T-helper 9 cell (primary cell): ENCODE results near the gene LCN15.
"Not testable (repeated sequence)": the region's sequence is repeated elsewhere in the genome, so short reads cannot be mapped to it uniquely, and the experiment has no call there.

Experiments
- DNase-seq: peaks from one replicate; pipeline ENCODE4 v3.0.0-alpha.2; 2020
- total RNA-seq, 2 donors: gene quantifications; one replicate each; lab custom pipeline; 2026; lab: John Stamatoyannopoulos, UW

Gene LCN15, protein sequence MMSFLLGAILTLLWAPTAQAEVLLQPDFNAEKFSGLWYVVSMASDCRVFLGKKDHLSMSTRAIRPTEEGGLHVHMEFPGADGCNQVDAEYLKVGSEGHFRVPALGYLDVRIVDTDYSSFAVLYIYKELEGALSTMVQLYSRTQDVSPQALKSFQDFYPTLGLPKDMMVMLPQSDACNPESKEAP
- 0 reads per million in 2 donors for total RNA-seq

GRCh38 chr9:136764301-136764891, at the start of gene LCN15:
LCN15 (minus strand) TSS chr9:136764518; CDS start chr9:136764488, 30 bp downstream.
- DNase-seq, result no peak

DNA sequence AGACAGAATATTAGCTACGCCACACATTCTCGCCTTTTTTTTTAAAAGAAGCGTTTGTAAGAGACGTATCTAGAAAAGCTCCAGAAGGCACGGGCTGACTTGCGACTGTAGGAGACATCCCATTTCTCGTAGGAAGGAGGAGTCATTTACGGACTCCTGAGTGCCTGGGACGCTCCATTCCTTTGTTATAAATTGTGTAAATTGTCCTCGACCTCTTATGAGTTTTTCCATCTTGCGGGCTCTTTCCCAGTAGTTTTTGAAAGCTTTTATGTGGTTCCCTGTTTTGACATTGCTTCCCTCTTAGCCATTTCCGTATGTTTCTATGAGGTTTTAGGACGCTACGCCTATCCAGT, 44.5 kb upstream of the LCN15 start:
- DNase-seq, result no peak

DNA sequence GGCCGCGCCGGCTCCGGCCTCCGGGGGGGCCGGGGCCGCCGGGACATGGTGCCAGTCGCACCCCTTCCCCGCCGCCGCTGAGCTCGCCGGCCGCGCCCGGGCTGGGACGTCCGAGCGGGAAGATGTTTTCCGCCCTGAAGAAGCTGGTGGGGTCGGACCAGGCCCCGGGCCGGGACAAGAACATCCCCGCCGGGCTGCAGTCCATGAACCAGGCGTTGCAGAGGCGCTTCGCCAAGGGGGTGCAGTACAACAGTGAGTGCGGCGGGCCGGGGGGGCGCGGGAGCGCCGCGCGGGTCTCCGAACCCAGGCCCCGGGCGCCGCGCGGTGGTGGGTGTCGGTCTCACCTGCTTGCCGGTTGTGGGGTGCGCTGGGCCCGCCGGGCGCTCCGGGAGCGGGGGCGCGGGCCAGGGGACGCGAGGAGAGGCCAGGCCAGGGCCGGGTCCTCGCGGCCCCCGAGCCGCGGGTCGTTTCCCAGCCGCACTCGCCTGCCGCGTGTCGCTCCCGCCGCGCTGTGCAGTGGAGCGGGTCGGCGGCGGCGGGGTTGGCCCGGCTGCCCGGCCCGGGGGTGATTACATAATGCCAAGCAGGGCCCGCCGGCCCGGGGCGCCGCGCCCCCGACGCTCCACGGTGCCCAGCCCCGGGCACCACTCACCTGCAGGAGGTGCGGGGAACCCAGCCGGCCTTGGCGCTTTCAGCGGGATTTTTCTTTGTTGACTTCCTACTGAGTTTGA, 43.9 kb upstream of the LCN15 start:
- peak; percentile 38 for DNase-seq

- DNase-seq, result peak; percentile 72
Measured at GRCh38 chr9:136807281-136808074, 43.2 kb upstream of the LCN15 start, which contains the start of gene RABL6. RABL6 (plus strand) TSS chr9:136807948; CDS start chr9:136808197, 249 bp downstream.

GRCh38 chr9:136806631-136807201, 42.4 kb upstream of the LCN15 start:
- no peak for DNase-seq

DNA sequence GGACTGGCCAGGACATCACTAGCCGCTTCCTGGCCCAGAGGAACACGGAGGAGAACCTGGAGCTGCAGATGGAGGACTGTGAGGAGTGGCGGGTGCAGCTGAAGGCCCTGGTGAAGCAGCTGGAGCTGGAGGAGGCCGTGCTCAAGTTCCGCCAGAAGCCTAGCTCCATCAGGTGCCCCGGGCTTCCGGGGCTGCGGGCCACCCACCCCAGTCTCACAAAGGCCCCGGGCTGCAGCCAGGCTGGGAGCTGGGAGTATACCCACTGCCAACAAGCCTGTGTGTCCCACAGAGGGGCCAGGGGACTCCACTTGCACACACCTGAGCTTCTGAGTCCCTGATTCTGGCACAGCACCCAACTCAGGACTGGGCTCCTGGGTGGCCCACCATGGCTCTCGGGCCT, 41.7 kb upstream of the LCN15 start:
- DNase-seq, result no peak

DNA sequence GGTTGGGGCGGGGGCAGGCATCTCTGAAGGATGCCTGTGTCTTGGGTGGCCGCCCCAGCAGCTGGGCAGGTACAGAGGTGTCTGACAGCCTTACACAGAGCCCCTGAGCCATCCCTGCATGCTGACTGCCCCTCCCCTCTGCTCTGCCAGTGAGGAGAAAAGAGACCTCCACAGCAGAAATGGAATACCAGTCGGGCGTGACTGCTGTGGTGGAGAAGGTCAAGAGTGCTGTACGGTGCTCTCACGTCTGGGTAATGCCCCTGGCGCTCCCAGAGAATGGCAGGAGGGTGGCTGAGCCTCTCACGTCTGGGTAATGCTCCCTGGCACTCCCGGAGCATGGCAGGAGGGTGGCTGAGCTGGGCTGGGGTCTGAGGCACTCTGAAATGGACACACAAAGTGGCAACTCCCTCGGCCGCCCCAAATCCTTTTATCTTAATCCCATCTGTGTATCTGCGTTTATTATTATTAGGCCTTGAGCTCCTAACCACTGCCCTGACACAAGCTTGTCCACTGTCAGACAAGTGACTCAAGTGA, 41.0 kb upstream of the LCN15 start:
- DNase-seq, result no peak

- DNase-seq, result no peak
Measured at GRCh38 chr9:136804509-136805206, 40.3 kb upstream of the LCN15 start.

DNA sequence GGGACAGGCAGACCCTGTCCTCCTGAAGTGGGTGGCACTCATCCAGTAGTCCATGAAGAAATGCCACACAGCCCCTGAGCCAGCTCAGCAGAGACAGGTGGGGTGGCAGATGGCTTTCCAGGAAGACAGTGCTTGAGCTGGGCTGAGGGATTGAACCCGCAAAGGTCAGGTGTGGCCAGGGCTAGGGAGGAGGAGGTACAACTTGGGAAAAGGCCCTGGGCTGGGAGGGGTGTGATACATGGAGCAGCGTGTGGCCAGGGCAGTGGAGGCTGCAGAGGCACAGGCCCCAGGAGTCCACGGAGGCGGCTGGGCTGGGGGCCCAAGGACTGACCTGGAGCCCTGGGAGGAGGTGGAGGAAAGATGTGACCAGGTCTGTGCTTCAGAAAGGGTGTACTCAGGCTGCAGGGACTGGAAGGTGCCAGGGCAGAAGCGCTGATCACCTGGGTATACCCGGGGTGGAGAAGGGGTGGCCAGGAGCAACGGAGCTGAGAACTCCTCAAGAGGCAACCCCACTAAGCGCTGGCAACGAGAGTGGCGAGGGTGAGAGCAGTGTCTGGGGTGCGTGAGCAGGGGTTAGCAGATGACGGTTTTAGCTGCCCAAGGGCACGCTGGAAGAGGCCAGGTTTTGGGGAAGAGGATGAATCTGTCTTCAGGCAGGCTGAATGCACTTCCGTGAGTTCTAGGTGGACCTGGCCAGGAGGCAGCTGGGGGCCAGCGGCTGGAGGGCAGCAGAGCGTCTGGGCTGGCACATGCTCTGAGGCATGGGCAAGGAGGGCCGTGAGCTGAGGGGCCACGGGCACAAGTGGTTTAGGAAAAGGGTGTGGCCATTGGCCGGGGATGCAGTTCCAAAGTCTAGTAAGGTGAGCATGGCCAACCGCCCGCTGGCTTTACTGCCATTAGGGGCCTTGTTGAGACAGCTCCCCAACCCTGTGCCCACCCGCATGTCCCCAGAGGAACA, 39.5 kb upstream of the LCN15 start:
- DNase-seq, result no peak

DNA sequence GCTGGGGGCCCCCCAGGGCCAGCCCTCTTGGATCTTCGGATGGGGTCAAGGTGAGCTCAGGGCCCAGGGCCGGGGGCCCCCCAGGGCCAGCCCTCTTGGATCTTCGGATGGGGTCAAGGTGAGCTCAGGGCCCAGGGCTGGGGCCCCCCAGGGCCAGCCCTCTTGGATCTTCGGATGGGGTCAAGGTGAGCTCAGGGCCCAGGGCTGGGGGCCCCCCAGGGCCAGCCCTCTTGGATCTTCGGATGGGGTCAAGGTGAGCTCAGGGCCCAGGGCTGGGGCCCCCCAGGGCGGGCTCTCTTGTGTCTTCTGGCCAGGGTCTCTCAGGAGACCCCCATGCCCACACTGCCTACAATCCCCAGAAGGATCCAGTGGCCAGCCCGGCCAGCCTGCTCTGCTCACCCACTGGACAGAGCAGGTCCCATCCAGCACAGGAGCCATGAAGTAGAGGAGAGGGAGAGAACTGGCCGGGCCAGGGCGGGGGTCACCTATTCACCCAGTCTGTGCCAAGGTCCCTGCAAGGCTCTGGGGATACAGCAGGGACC, 38.8 kb upstream of the LCN15 start:
- not testable (repeated sequence) for DNase-seq

DNA sequence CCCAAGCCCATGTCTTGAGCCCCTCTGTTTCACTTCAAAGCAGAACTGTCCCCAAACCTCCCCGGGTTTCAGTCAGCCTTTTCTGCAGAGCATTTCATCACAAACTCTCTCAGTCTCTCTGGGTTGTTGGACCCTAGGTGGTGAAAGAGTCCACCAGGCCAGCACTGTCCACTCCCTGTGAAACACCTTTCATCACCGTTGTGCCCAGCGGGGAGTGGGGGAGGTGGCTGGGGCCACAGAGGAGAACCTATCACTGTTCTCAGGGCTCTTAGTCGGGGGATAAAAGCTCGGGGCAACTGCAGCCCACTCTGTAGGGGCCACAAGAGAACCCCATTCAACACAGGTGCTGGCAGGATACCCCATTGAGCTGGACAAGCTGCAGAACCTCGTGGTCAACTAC, 38.0 kb upstream of the LCN15 start:
- DNase-seq, result no peak

DNA sequence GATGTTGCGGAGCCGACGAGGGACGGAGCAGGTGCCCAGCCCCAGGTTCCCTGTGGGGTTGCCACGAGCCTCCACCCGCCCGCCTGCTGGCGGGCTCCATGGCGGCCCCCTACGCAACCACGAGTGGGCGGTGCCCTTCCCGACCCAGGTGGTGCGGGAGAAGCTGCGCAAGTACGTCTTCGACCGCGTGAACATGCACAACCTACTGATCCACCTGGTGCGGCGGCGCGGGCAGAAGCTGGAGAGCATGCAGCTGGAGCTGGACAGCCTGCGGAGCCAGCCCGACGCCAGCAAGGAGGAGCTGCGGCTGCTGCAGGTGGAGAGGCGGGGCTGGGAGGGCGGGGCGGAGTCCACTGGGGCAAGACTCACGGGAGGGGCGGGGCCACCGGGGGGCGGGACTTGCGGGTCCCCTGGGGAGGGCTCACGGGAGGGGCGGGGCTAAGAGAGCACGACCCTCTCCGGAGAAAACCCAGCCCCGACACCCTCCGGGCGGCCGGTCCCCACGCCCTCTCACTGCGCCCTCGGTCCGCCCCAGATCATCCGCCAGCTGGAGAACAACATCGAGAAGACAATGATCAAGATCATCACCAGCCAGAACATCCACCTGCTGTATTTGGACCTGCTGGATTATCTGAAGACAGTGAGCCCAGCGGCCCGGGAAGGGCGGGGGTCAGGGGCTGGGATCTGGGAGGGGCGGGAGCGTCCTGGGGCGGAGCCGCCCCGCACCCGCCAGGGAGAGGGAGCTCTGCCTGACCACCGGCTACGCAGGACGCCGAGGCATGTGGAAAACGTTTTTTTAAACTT, 35.7 kb upstream of the LCN15 start:
- DNase-seq, result peak; percentile 90

DNA sequence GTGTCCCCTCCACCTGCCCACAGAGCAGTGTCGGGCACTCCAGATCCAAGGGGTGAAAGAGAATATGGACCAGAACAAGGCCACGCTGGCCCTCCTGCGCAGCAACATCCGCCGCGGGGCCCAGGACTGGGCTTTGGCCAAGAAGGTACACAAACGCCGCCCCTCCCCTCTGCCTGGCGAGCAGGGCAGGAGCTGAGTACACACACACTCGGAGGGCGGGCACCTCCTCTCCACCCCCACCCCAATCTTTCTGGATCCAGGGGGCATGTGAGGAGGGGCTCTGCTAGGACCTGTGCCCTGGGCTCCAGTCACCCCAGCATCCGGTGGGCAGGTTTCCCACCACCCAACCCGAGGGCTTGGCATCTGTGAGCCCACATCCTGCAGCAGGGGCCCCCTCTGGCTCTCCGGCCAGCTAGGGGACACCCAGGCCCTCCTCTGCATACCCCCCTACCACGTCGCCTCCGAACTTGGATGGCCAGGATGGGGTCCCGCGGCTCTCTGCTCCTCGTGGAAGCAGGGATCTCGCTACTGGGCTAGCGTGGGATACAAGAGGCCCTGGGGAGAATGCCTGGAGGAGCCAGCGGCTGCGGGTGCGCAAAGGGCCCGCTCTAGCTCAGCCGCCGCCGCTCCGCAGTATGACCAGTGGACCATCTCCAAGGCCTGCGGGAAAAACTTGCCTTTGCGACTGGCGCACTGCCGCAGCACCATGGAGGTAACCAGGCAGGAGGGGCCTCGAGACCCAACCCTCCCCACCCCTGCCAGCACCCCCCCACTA, 34.9 kb upstream of the LCN15 start:
- no peak for DNase-seq

DNA sequence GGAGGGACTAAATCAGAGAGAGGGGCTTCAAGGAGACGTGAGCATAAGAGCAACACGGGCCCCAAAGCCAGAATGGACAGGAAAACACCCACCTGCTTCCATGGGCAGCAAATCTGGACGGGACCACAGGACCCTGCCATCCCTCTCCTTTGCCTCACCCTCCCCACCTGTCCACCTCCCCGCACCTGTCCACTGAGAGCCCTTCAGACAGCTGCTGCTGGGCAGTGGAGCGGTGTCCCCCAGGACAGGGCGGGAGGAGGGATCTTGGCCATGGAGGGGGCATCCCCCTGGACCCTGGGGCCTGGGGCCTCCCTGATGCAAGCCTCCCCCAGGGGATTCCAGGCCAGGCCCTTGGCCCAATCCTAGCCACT, 34.4 kb upstream of the LCN15 start:
- DNase-seq, result no peak

DNA sequence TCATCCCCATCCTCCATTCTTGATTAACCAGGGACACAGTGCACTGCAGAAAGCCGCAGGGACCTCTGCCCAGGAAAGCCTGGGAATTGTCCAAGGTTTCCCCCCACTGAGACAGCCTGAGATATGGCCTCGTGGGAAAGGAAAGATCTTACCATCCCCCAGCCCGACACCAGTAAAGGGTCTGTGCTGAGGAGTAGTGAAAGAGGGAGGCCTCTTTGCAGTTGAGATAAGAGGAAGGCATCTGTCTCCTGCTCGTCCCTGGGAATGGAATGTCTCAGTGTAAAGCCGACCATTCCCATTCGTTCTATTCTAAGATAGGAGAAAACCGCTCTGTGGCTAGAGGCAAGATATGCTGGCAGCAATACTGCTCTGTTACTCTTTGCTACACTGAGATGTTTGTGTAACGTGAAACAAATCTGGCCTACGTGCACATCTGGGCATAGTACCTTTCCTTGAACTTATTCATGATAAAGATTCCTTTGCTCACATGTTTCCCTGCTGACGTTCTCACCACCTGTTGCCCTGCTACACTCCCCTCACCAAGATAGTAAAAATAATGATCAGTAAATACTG, 32.5 kb upstream of the LCN15 start:
- not testable (repeated sequence) for DNase-seq

DNA sequence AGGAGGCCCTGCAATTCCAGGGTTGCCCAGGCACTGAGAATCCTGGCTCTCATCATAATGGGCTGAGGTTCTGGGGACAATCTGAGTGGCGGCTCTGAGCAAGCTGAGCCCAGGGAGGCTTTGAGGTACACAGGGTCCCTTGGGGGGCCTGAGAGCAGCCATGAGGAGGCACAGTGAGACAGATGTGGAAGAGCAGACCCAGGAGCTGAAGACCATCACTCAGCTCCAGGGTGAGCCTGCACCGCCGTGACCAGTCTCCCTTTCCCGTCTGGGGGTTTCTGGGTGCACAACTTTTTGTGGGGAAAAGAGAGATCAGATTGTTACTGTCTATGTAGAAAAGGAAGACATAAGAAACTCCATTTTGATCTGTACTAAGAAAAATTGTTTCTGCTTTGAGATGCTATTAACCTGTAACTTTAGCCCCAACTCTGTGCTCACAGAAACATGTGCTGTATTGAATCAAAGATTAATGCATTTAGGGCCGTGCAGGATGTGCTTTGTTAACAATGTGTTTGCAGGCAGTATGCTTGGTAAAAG, 32.0 kb upstream of the LCN15 start, which contains the start of gene CCDC183:
Gene CCDC183, plus strand, starts transcription at position 101 of the 537 bp plus-strand sequence. Its CDS starts 60 bp downstream, at position 161.
- no peak for DNase-seq

- no peak for DNase-seq
Measured at GRCh38 chr9:136795000-136795348, 30.7 kb upstream of the LCN15 start.
